Progenitor cell of endocrine pancreas (in vitro differentiated cells): Measurements from ENCODE around the gene CDC27. TPM values are rescaled to one million over a fixed set of nuclear protein-coding genes. Genes with fewer than 3 reads are reported as not detected.
A peak's percentile ranks its signal among the peaks of the same experiment; 100 is the strongest.
"Not testable (repeated sequence)": the region's sequence is repeated elsewhere in the genome, so short reads cannot be mapped to it uniquely, and the experiment has no call there.

Experiments
- DNase-seq: peaks from one replicate; pipeline ENCODE4 v3.0.0; 2021; ENCODE audit warnings: low spot score; ENCODE audit not compliant: unreplicated experiment
- H3K27ac Mint-ChIP-seq: 2 replicates; pipeline ENCODE4 v1.8.0; 2021; ENCODE audit warnings: mild to moderate bottlenecking, moderate library complexity, mixed read lengths
- H3K27me3 Mint-ChIP-seq: 2 replicates; pipeline ENCODE4 v1.8.0; 2021; ENCODE audit warnings: mixed read lengths
- H3K36me3 Mint-ChIP-seq: 2 replicates; pipeline ENCODE4 v1.8.0; 2022; ENCODE audit warnings: mixed read lengths; ENCODE audit not compliant: insufficient read depth
- H3K4me1 Mint-ChIP-seq: 2 replicates; pipeline ENCODE4 v1.8.0; 2021; ENCODE audit warnings: low read depth, mixed read lengths
- H3K4me3 Mint-ChIP-seq: 2 replicates; pipeline ENCODE4 v1.8.0; 2021; ENCODE audit warnings: low read depth, mild to moderate bottlenecking, moderate library complexity, mixed read lengths
- H3K9me3 Mint-ChIP-seq: 2 replicates; pipeline ENCODE4 v1.8.0; 2021; ENCODE audit warnings: low read depth, mixed read lengths
- total RNA-seq: library from RNA; stranded (reverse); gene quantifications from 2 replicates; pipeline ENCODE4 v1.2.1, GENCODE V29; 2021
- TF ChIP-seq, protein P1 (sequence below): fragments of 200-600 bp; sonication (generic); IDR thresholded peaks from one replicate; pipeline ENCODE4 v1.5.0; 2021; ENCODE audit warnings: antibody characterized with exemption, mild to moderate bottlenecking; ENCODE audit not compliant: unreplicated experiment

CDC27 gene
- total RNA-seq, 1 donor from 2014 or later: 87.4 TPM

DNA sequence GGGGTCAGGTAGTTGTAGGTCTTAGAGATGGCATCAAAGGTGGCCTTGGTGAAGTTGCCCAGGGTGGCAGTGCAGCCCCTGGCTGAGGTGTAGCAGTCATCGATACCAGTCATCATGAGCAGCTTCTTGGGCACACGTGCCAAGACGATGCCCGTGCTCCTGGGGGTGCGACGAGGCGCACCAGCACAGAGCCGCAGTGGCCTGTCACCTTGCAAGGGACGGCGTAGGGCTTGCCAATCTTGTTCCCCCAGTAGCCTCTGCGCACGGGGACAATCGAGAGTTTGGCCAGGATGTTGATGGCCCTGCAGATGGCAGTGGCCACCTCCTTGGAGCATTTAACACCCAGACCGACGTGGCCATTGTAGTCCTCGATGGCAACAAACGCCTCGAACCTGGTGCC, 29.8 kb downstream of the CDC27 start:
- Mint-ChIP-seq H3K36me3 (peaks cover 21% of the 10 kb centered on the region), H3K4me3 (no peak overlapping the region), H3K27me3 (no peaks in the 10 kb centered on the region), H3K27ac (no peak overlapping the region), H3K4me1 (no peaks in the 10 kb centered on the region), H3K9me3 (no peaks in the 10 kb centered on the region)
- TF ChIP-seq, protein P1, sequence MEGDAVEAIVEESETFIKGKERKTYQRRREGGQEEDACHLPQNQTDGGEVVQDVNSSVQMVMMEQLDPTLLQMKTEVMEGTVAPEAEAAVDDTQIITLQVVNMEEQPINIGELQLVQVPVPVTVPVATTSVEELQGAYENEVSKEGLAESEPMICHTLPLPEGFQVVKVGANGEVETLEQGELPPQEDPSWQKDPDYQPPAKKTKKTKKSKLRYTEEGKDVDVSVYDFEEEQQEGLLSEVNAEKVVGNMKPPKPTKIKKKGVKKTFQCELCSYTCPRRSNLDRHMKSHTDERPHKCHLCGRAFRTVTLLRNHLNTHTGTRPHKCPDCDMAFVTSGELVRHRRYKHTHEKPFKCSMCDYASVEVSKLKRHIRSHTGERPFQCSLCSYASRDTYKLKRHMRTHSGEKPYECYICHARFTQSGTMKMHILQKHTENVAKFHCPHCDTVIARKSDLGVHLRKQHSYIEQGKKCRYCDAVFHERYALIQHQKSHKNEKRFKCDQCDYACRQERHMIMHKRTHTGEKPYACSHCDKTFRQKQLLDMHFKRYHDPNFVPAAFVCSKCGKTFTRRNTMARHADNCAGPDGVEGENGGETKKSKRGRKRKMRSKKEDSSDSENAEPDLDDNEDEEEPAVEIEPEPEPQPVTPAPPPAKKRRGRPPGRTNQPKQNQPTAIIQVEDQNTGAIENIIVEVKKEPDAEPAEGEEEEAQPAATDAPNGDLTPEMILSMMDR: no peak
- no peak for DNase-seq

DNA sequence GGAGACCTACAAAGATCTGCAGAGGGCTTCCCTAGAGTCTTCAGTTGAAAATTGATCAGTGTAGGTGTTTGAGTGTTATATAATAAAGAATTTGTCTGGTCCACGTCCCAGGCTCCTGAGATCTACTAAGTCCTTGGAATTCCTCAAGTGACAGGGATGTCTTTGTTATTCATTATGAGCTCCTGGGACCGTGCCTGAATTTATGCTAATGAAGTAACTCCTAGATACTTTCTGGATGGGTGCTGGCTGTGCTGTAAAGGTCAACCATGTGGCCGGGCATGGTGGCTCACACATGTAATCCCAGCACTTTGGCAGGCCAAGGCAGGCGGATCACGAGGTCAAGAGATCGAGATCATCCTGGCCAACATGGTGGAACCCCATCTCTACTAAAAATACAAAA, 43.7 kb downstream of the CDC27 start:
- H3K27me3 Mint-ChIP-seq: no peaks in the 10 kb centered on the region
- H3K36me3 Mint-ChIP-seq: peaks cover 30% of the 10 kb centered on the region
- no peaks in the 10 kb centered on the region for H3K9me3 Mint-ChIP-seq
- no peak overlapping the region for H3K4me3 Mint-ChIP-seq
- H3K27ac Mint-ChIP-seq: peak overlapping the region; percentile 59
- no peaks in the 10 kb centered on the region for H3K4me1 Mint-ChIP-seq
- TF ChIP-seq, protein P1: no peak
- DNase-seq: no peak

DNA sequence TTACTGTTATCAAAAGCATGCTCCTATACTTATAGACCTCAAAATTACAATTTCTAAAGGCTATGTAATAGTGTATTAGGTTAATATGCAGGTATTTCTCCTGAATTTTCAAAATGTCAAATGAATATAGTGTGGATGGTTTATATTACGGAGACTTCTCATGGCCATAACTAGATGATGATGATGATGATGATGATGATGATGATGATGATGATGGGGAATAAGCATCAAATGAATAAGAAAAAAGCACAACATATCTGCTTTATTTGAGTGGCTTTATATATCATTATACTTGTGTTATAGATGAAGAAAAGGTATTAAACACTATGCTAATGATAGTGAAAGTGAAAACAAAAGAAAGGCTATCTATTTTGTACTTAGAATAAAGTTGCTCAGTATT, 53.9 kb downstream of the CDC27 start:
- Mint-ChIP-seq H3K27me3 (no peaks in the 10 kb centered on the region), H3K27ac (no peak overlapping the region), H3K4me1 (no peaks in the 10 kb centered on the region), H3K9me3 (no peaks in the 10 kb centered on the region), H3K36me3 (peaks cover 36% of the 10 kb centered on the region), H3K4me3 (no peak overlapping the region)
- TF ChIP-seq, protein P1: no peak
- DNase-seq: no peak

DNA sequence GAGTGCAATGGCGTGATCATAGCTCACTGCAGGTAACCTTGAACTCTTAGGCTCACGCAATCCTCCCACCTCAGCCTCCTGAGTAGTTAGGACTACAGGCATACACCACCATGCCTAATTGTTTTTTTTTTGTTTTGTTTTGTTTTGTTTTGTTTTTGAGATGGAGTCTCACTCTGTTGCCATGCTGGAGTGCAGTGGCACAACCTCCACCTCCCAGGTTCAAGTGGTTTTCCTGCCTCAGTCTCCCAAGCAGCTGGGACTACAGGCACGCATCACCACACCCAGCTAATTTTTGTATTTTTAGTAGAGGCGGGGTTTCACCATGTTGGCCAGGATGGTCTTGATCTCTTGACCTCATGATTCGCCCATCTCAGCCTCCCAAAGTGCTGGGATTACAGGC, 54.7 kb downstream of the CDC27 start:
- not testable (repeated sequence) for H3K27ac Mint-ChIP-seq, H3K4me1 Mint-ChIP-seq, H3K27me3 Mint-ChIP-seq, H3K9me3 Mint-ChIP-seq, DNase-seq, H3K4me3 Mint-ChIP-seq
- H3K36me3 Mint-ChIP-seq: peaks cover 31% of the 10 kb centered on the region

DNA sequence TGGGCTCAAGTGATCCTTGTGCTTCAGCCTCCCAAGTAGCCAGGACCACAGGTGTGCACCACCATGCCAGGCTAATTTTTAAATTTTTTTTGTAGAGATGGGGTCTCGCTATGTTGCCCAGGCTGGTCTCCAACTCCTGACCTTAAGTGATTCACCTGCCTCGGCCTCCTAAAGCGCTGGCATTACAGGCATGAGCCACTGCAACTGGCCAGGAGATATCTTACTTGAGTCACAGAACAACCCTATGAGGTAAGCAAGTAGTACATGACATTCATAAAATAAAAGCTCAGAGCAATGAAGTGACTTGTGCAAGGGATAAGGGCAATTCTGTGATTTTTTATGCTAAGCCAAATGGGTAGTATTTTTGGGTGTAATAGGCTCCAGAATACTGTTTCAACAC, 57.3 kb downstream of the CDC27 start:
- TF ChIP-seq, protein P1: no peak
- DNase-seq: no peak
- no peaks in the 10 kb centered on the region for H3K9me3 Mint-ChIP-seq
- no peaks in the 10 kb centered on the region for H3K27me3 Mint-ChIP-seq
- no peak overlapping the region for H3K27ac Mint-ChIP-seq
- H3K4me1 Mint-ChIP-seq: no peaks in the 10 kb centered on the region
- H3K36me3 Mint-ChIP-seq: peaks cover 17% of the 10 kb centered on the region
- H3K4me3 Mint-ChIP-seq: no peak overlapping the region

DNA sequence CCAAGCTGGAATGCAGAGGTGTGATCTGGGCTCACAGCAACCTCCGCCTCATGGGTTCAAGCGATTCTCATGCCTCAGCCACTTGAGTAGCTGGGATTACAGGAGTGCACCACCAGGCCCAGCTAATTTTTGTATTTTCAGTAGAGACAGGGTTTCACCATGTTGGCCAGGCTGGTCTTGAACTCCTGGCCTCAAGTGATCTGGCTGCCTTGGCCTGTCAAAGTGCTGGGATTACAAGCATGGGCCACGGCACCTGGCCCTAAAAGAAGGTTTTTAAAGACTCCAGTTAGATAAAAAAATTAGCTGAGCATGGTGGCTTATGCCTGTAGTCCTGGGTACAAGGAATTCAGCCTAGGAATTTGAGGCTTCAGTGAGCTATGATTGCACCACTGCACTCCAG, 62.3 kb downstream of the CDC27 start:
- H3K27ac Mint-ChIP-seq, H3K4me3 Mint-ChIP-seq, H3K4me1 Mint-ChIP-seq, H3K9me3 Mint-ChIP-seq, DNase-seq, H3K27me3 Mint-ChIP-seq: not testable (repeated sequence)
- H3K36me3 Mint-ChIP-seq: peaks cover 17% of the 10 kb centered on the region

DNA sequence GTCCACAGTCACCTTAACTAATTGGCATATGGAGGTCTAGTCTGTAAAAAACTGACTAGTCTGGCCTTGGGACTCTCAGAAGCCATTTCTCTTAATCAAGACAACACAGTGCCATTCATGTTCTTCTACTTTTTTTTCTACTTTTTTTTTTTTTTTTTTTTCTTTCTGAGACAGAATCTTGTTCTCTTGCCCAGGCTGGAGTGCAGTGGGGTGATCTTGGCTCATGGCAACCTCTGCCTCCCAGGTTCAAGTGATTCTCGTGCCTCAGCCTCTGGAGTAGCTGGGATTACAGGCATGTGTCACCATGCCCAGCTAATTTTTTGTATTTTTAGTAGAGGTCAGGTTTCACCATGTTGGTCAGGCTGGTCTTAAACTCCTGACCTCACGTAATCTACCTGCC, 65.8 kb downstream of the CDC27 start:
- H3K4me1 Mint-ChIP-seq, H3K9me3 Mint-ChIP-seq, DNase-seq, H3K4me3 Mint-ChIP-seq, H3K27me3 Mint-ChIP-seq, H3K27ac Mint-ChIP-seq: not testable (repeated sequence)
- H3K36me3 Mint-ChIP-seq: peaks cover 21% of the 10 kb centered on the region
